PC-9 (cell line): ENCODE measurements around the gene ARMC9. TPM values are rescaled to one million over a fixed set of nuclear protein-coding genes. Genes with fewer than 3 reads are reported as not detected.

Experiments
- BruUV-seq: library from RNA; stranded (reverse); fragments of 400-500 nt; replicated peaks from 2 replicates; lab custom pipeline; 2021; lab: Mats Ljungman, UMichigan
- CTCF ChIA-PET: fragments of 300-600 bp; sonication (Branson Sonifier 250); formaldehyde crosslinking; loops from one replicate; lab custom pipeline; 2022; ENCODE audit warnings: antibody characterized with exemption; lab: Charles Lee
- POLR2A ChIA-PET: fragments of 300-600 bp; sonication (Branson Sonifier 250); formaldehyde crosslinking; loops from one replicate; lab custom pipeline; 2022; ENCODE audit warnings: antibody characterized with exemption; ENCODE audit not compliant: unreplicated experiment; lab: Charles Lee
- DNase-seq, 2 experiments: peaks; one replicate each; pipeline versions ENCODE4 v3.0.0 to v3.0.0-alpha.2; 2015 to 2022; ENCODE audit warnings: mixed read lengths in 1 of 2
- H2AFZ ChIP-seq: fragments of 200-600 bp; sonication (generic); 2 replicates; pipeline ENCODE4 v1.8.1; 2017; ENCODE audit warnings: antibody characterized with exemption
- H3F3A ChIP-seq: fragments of 200-600 bp; sonication (generic); 2 replicates; pipeline ENCODE4 v1.8.1; 2017; ENCODE audit warnings: antibody characterized with exemption, mild to moderate bottlenecking, low read depth; ENCODE audit not compliant: insufficient read depth
- H3K27ac ChIP-seq: fragments of 200-600 bp; sonication (generic); 2 replicates; pipeline ENCODE4 v1.6.1; 2016; ENCODE audit warnings: mixed run types
- H3K27me3 ChIP-seq: fragments of 200-600 bp; sonication (generic); 2 replicates; pipeline ENCODE4 v1.6.1; 2016; ENCODE audit warnings: low read depth, mixed run types; ENCODE audit not compliant: insufficient read depth
- H3K36me3 ChIP-seq: fragments of 200-600 bp; sonication (generic); 2 replicates; pipeline ENCODE4 v1.6.1; 2016; ENCODE audit warnings: low read depth, mixed run types
- H3K4me1 ChIP-seq: fragments of 200-600 bp; sonication (generic); replicated peaks from 2 replicates; pipeline ENCODE4 v1.6.1; 2016; ENCODE audit warnings: mixed run types; ENCODE audit not compliant: insufficient read depth
- H3K4me2 ChIP-seq: fragments of 200-600 bp; sonication (generic); 2 replicates; pipeline ENCODE4 v1.6.1; 2017; ENCODE audit warnings: mixed run types
- H3K4me3 ChIP-seq: fragments of 200-600 bp; sonication (generic); 2 replicates; pipeline ENCODE4 v1.6.1; 2016; ENCODE audit warnings: mixed run types
- H3K79me2 ChIP-seq: fragments of 200-600 bp; sonication (generic); 2 replicates; pipeline ENCODE4 v1.6.1; 2017; ENCODE audit warnings: low read depth, mixed run types
- H3K9me2 ChIP-seq: fragments of 200-600 bp; sonication (generic); 2 replicates; pipeline ENCODE4 v1.8.1; 2017; ENCODE audit warnings: mild to moderate bottlenecking; ENCODE audit not compliant: insufficient read depth
- H3K9me3 ChIP-seq: fragments of 200-600 bp; sonication (generic); 2 replicates; pipeline ENCODE4 v1.8.1; 2016; ENCODE audit warnings: low read depth; ENCODE audit not compliant: insufficient read depth
- H4K20me1 ChIP-seq: fragments of 200-600 bp; sonication (generic); 2 replicates; pipeline ENCODE4 v1.8.1; 2017; ENCODE audit not compliant: insufficient read depth
- EZH2 ChIP-seq: fragments of 200-600 bp; sonication (generic); IDR thresholded peaks from 2 replicates; pipeline ENCODE4 v1.8.0; 2017; ENCODE audit warnings: antibody characterized with exemption, low read depth
- intact Hi-C: fragments of 100-400 bp; cut with micrococcal nuclease; formaldehyde crosslinking; loops from one replicate; pipeline ENCODE4 v1.10.0; 2022; ENCODE audit not compliant: unreplicated experiment
- total RNA-seq: library from RNA; stranded (reverse); gene quantifications from 2 replicates; pipeline ENCODE4 v1.2.3, GENCODE V29; 2021
- TF ChIP-seq, protein P1 (sequence below): fragments of 200-600 bp; sonication (generic); conservative IDR thresholded peaks from 2 replicates; pipeline ENCODE4 v1.6.1; 2017; ENCODE audit warnings: mixed run types, antibody characterized with exemption, mild to moderate bottlenecking, moderate library complexity

ARMC9 gene
- total RNA-seq, 1 experiment from 2014 or later, result 23.4 TPM

DNA sequence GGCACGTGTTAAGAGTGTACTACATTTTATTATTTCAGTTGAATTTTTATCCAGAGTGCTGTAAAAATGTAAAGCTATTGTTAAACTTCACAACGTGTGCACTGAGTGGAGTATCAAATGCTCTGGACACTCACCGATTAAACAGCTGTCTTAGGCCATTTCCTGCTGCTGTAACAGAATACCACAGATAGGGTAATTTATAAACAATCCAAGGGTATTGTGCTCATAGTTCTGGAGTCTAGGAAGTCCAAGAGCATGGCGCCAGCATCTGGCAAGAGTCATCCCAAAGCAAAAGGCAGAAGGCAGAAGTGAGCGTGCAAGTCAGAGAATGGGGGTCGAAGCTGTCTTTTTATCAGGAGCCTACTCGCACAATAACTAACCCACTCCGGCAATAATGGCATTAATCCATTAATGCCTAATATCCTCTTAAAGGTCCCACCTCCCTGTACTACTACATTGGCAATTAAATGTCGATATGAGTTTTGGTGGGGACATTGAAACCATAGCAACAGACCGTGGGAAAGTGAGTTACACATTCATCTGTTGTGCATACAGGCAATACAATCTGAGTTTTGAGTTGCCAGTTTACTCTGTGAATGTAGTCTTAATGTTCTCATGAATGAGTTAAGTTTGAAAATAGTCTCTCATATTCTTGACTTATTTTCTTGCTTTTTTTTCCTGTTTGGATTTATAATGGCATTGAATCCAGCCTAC, 64.8 kb downstream of the ARMC9 start:
- POLR2A ChIA-PET, result no interaction called here
- H3K4me1 ChIP-seq, result no peaks in the 10 kb centered on the region

DNA sequence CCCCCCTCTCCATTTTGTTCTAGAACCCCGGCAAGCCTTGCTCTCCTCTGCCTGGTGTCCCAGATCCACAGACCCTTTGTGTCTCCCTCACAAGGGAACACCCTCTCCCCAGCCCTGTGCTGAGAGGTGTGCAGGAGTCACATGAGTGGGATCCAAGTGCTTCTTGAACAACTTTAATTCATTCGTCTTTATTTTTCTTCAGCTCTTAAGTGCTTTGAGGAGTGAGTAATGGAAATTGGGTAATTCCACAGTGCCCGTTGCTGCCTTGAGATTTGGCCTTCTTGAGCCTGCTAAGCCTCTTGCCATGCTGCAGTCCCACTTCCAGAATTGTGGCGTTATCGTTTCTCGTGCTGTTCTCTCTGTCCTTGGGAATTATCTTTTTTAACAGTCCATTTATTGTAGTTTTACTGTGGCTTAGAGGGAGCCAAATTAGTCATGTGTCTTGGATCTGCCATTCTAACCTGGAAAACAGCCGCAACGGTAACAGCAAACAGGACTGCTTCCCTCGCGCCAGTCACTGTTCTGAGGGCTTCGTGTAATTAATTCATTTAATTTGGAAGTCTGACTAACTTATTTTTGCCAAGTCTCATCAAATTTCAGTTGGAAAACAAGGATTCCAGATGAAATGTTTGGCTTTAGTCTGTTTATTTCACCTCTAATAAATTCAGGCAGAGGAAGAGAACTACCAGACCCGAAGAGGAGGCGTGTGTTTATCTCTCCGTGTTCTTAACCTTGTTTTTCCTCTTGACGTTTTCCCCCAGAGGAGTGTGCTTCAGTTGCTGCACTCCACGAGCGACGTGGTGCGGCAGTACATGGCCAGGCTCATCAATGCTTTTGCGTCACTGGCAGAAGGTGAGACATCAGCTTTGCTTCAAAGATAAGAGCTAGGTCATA, 72.0 kb downstream of the ARMC9 start:
- Histone ChIP-seq H3K4me3 (no peak overlapping the region), H3K27me3 (no peaks in the 10 kb centered on the region), H3K79me2 (no peaks in the 10 kb centered on the region), H3K4me2 (no peak overlapping the region), H3F3A (no peaks in the 10 kb centered on the region), H4K20me1 (no peaks in the 10 kb centered on the region), H3K9me2 (no peaks in the 10 kb centered on the region), H3K4me1 (no peaks in the 10 kb centered on the region), H3K36me3 (0 out of 2 replicates have a peak, but pooled peaks cover 6% of the 10 kb centered on the region), H3K27ac (no peak overlapping the region), H3K9me3 (no peaks in the 10 kb centered on the region), H2AFZ (no peak overlapping the region)
- DNase-seq, result no peak
- POLR2A ChIA-PET, result no interaction called here
- intact Hi-C loops, result no loop called here
- TF ChIP-seq, protein P1, sequence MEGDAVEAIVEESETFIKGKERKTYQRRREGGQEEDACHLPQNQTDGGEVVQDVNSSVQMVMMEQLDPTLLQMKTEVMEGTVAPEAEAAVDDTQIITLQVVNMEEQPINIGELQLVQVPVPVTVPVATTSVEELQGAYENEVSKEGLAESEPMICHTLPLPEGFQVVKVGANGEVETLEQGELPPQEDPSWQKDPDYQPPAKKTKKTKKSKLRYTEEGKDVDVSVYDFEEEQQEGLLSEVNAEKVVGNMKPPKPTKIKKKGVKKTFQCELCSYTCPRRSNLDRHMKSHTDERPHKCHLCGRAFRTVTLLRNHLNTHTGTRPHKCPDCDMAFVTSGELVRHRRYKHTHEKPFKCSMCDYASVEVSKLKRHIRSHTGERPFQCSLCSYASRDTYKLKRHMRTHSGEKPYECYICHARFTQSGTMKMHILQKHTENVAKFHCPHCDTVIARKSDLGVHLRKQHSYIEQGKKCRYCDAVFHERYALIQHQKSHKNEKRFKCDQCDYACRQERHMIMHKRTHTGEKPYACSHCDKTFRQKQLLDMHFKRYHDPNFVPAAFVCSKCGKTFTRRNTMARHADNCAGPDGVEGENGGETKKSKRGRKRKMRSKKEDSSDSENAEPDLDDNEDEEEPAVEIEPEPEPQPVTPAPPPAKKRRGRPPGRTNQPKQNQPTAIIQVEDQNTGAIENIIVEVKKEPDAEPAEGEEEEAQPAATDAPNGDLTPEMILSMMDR, result no peak
- no peak for TF ChIP-seq EZH2
- BruUV-seq, result no TSS peak
- CTCF ChIA-PET, result interaction anchor here (0.6 kb wide), 1 partner anchor 130 kb away, joined by 4 read pairs; no protein-coding TSS in a partner anchor

More for the DNA sequence above, 64.8 kb downstream of the ARMC9 start:
- no peaks in the 10 kb centered on the region for H4K20me1 ChIP-seq
- intact Hi-C loops, result no loop called here
- H3K36me3 ChIP-seq, result no peaks in the 10 kb centered on the region
- H3F3A ChIP-seq, result no peaks in the 10 kb centered on the region
- H3K27me3 ChIP-seq, result no peaks in the 10 kb centered on the region
- no peak for TF ChIP-seq EZH2
- TF ChIP-seq, protein P1, result no peak
- no peak overlapping the region for H2AFZ ChIP-seq
- no peak overlapping the region for H3K4me3 ChIP-seq
- H3K79me2 ChIP-seq, result no peaks in the 10 kb centered on the region
- no peak for DNase-seq
- H3K27ac ChIP-seq, result no peak overlapping the region
- CTCF ChIA-PET, result interaction anchor here (0.6 kb wide), 1 partner anchor 189 kb away, joined by 18 read pairs; no protein-coding TSS in a partner anchor
- no peaks in the 10 kb centered on the region for H3K9me3 ChIP-seq
- no peak overlapping the region for H3K4me2 ChIP-seq
- BruUV-seq, result no TSS peak
- no peaks in the 10 kb centered on the region for H3K9me2 ChIP-seq

DNA sequence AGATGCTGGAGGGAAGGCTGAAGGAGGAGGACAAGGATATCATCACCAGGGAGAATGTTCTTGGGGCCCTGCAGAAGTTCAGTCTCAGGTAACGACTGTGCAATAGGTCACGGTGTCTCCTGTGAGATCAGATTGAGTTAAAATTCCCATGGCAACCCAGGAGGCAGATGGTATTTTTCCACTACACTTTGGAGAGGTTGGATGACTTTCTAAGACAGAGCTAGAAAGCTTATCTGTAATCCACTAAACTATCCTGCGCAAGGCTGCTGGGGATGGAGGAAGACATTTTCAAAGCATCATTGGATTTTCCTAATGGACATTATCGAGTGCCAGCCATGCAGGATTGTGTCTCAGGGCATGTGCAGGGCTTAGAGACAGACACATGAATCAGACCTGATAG, 74.6 kb downstream of the ARMC9 start:
- POLR2A ChIA-PET, result no interaction called here
- no peak overlapping the region for H2AFZ ChIP-seq
- TF ChIP-seq EZH2, result no peak
- TF ChIP-seq, protein P1, result no peak
- no peak overlapping the region for H3K4me3 ChIP-seq
- H3K27ac ChIP-seq, result no peak overlapping the region
- H3K9me3 ChIP-seq, result no peaks in the 10 kb centered on the region
- H3K27me3 ChIP-seq, result no peaks in the 10 kb centered on the region
- CTCF ChIA-PET, result no interaction called here
- H3K4me1 ChIP-seq, result no peaks in the 10 kb centered on the region
- no peaks in the 10 kb centered on the region for H3K79me2 ChIP-seq
- H3F3A ChIP-seq, result no peaks in the 10 kb centered on the region
- no peak overlapping the region for H3K4me2 ChIP-seq
- H4K20me1 ChIP-seq, result no peaks in the 10 kb centered on the region
- H3K9me2 ChIP-seq, result no peaks in the 10 kb centered on the region
- intact Hi-C loops, result no loop called here
- H3K36me3 ChIP-seq, result 0 out of 2 replicates have a peak, but pooled peaks cover 6% of the 10 kb centered on the region
- no peak for DNase-seq
- BruUV-seq, result no TSS peak
